A673 (cell line): ENCODE results near the gene ZNF836.

Source experiments
- EZH2 ChIP-seq: fragments of 200-600 bp; sonication (generic); IDR thresholded peaks from 2 replicates; pipeline ENCODE4 v1.6.1; 2017; ENCODE audit warnings: borderline replicate concordance, low read depth, mild to moderate bottlenecking, mixed read lengths, antibody characterized with exemption, low read length; ENCODE audit not compliant: poor library complexity, severe bottlenecking
- TF ChIP-seq, protein P1 (sequence below): fragments of 300-800, 200-600 bp; sonication (generic); conservative IDR thresholded peaks from 2 replicates; pipeline ENCODE4 v1.5.1; 2017; ENCODE audit warnings: low read depth, mild to moderate bottlenecking, antibody characterized with exemption, low read length, moderate library complexity, mixed read lengths

DNA sequence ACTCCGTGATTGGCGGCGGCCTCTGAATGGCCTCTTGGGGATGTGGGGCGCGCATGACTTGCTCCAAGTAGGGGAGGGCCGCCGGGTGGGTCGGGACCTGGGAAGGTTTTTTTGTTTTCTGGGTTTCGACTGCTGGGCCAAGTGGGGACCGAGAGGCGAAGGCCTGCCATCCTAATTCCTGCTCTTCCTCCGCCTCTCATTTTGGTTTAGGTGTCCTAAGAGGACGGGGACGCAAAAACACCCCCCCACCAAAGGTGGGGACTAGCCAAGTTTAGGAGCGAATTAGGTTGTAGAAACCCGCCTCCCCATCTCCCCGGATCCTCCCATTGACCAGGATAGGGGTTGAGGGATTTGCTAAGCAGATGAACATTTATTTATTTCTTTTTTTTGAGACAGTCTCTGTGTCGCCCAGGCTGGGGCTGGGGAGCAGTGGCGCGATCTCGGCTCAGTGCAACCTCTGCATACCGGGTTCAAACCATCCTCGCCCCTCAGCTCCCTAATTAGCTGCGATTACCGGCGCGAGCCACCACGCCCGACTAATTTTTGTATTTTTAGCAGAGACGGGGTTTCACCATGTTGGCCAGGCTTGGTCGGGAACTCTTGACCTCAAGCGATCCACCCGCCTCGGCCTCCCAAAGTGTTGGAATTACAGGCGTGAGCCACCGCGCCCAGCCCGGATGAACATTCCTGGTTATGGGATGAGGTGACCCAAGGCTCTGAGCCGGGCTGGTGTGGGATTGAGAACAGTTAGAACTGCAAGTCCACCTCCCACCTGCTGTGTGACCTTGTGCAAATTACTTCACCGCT, 19.3 kb upstream of the ZNF836 start:
- TF ChIP-seq, protein P1, sequence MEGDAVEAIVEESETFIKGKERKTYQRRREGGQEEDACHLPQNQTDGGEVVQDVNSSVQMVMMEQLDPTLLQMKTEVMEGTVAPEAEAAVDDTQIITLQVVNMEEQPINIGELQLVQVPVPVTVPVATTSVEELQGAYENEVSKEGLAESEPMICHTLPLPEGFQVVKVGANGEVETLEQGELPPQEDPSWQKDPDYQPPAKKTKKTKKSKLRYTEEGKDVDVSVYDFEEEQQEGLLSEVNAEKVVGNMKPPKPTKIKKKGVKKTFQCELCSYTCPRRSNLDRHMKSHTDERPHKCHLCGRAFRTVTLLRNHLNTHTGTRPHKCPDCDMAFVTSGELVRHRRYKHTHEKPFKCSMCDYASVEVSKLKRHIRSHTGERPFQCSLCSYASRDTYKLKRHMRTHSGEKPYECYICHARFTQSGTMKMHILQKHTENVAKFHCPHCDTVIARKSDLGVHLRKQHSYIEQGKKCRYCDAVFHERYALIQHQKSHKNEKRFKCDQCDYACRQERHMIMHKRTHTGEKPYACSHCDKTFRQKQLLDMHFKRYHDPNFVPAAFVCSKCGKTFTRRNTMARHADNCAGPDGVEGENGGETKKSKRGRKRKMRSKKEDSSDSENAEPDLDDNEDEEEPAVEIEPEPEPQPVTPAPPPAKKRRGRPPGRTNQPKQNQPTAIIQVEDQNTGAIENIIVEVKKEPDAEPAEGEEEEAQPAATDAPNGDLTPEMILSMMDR = no peak
- no peak for TF ChIP-seq EZH2
